GM19455 (cell line): ENCODE data around the gene SLFNL1.

Experiments
- ATAC-seq: cut with Tn5 transposase; IDR thresholded peaks from one replicate; pipeline ENCODE4 v1.9.1; 2021; ENCODE audit not compliant: unreplicated experiment

SLFNL1 gene

GRCh38 chr1:40966417-40966816 lies 55.1 kb downstream of the SLFNL1 start:
- ATAC-seq: no peak
